ENCODE results near the gene ACSL3. TPM values are rescaled to one million over a fixed set of nuclear protein-coding genes. Genes with fewer than 3 reads are reported as not detected.

Gene ACSL3
- total RNA-seq, 1 donor from 2014 or later = 91.5 TPM

DNA sequence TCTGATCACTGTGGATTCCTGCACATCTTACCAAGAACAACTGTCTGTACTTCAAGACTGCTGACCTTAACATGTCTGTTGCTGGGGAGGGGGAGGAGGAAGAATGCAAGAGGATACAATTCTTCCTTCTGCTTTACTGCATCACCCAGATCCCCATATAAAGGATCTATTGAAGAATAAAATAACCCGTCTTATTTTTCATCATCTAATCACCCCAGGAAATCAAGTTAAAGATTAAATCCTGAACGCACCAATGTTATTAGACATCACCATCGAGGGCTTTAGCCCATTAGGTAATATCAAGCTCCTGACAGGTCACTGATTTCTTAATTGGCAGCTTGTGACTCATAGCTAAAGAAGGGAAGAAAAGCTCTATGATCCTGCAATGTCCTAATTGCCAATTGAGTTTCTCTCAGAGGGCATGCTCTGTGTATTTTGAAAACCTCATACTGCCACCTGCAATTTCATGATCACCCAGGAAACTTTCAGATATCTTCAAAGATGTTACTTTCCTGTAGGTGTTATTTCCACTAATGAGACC is 115.8 kb downstream of the ACSL3 start:
- no peak for DNase-seq
- intact Hi-C loops (cut with DNase I) = no loop called here
- H3K27me3 ChIP-seq = no peaks in the 10 kb centered on the region
- no peaks in the 10 kb centered on the region for H3K36me3 ChIP-seq
- no peak overlapping the region for H3K27ac ChIP-seq
- H3K4me3 ChIP-seq = no peak overlapping the region
- TF ChIP-seq, protein P1, sequence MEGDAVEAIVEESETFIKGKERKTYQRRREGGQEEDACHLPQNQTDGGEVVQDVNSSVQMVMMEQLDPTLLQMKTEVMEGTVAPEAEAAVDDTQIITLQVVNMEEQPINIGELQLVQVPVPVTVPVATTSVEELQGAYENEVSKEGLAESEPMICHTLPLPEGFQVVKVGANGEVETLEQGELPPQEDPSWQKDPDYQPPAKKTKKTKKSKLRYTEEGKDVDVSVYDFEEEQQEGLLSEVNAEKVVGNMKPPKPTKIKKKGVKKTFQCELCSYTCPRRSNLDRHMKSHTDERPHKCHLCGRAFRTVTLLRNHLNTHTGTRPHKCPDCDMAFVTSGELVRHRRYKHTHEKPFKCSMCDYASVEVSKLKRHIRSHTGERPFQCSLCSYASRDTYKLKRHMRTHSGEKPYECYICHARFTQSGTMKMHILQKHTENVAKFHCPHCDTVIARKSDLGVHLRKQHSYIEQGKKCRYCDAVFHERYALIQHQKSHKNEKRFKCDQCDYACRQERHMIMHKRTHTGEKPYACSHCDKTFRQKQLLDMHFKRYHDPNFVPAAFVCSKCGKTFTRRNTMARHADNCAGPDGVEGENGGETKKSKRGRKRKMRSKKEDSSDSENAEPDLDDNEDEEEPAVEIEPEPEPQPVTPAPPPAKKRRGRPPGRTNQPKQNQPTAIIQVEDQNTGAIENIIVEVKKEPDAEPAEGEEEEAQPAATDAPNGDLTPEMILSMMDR (IDR thresholded peaks at IDR 0.05) = no peak
- no peak for ATAC-seq
- no peaks in the 10 kb centered on the region for H3K4me1 ChIP-seq
- no peaks in the 10 kb centered on the region for H3K9me3 ChIP-seq

DNA sequence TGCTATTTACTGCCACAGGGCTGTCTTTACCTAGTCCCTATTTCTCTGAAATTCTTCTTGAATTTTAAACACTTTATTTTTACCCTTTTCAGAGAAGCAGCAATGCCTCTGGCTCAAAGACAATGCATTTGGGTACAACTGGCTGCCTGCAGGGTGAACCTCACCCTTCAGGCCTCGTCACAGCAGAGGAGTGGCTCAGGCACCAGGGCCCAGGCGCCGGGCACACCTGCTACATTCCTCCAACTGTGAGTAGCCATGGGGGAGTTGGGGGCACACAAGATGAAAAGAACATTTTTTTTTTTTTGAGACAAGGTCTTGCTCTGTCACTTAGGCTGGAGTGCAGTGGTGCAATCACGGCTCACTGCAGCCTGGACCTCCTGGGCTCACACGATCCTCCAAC is 116.3 kb downstream of the ACSL3 start:
- H3K9me3 ChIP-seq = no peaks in the 10 kb centered on the region
- intact Hi-C loops (cut with DNase I) = no loop called here
- H3K27me3 ChIP-seq = no peaks in the 10 kb centered on the region
- DNase-seq = no peak
- TF ChIP-seq, protein P1 (IDR thresholded peaks at IDR 0.05) = no peak
- no peaks in the 10 kb centered on the region for H3K36me3 ChIP-seq
- no peak overlapping the region for H3K4me3 ChIP-seq
- H3K4me1 ChIP-seq = peaks cover 3% of the 10 kb centered on the region
- no peak overlapping the region for H3K27ac ChIP-seq
- no peak for ATAC-seq

DNA sequence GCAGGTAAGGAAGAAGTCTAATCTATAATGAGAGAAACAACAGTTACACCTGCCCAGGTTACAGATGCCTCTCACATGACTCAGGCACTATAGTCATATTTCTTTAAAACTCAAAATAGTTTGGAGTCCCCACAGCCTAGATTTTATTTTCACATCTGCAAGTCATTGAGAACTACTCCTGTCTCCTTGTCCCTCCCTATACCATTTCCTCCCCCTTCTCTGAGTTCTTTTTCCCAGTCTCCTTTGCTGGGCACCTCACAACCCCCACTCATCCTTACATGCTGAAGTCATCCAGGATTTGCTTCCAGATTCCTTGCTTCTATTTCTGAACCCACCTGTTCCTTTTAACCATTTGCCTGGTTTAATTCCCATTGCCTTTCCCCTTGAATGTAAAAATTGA is 118.0 kb downstream of the ACSL3 start:
- Histone ChIP-seq H3K27me3 (no peaks in the 10 kb centered on the region), H3K9me3 (no peaks in the 10 kb centered on the region), H3K4me3 (no peak overlapping the region), H3K4me1 (peaks cover 7% of the 10 kb centered on the region), H3K27ac (no peak overlapping the region), H3K36me3 (no peaks in the 10 kb centered on the region)
- DNase-seq = no peak
- no peak for ATAC-seq
- TF ChIP-seq, protein P1 (IDR thresholded peaks at IDR 0.05) = no peak
- intact Hi-C loops (cut with DNase I) = no loop called here

DNA sequence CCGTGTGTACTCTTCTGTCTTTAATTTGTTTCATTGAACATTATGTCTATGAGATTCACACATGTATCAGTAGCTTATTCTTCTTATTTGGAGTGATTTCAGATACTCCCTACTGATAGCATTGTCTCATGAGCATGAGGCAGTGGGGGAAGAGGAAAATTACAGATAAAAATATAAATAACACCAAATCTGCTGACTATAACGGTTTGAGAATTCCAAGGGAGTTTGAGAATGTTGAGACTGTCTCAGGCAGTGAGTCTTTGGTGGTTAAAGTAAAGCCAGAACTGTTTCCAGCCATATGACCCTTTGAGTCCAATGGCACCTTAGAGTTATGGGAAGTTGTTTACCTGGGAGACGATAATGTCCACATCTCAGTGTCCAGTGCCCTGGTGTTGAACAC is 118.6 kb downstream of the ACSL3 start:
- intact Hi-C loops (cut with DNase I) = no loop called here
- no peak overlapping the region for H3K4me3 ChIP-seq
- TF ChIP-seq, protein P1 (IDR thresholded peaks at IDR 0.05) = no peak
- no peaks in the 10 kb centered on the region for H3K36me3 ChIP-seq
- DNase-seq (no peak), ATAC-seq (no peak)
- no peak overlapping the region for H3K27ac ChIP-seq
- peaks cover 7% of the 10 kb centered on the region for H3K4me1 ChIP-seq
- no peaks in the 10 kb centered on the region for H3K27me3 ChIP-seq
- H3K9me3 ChIP-seq = no peaks in the 10 kb centered on the region

DNA sequence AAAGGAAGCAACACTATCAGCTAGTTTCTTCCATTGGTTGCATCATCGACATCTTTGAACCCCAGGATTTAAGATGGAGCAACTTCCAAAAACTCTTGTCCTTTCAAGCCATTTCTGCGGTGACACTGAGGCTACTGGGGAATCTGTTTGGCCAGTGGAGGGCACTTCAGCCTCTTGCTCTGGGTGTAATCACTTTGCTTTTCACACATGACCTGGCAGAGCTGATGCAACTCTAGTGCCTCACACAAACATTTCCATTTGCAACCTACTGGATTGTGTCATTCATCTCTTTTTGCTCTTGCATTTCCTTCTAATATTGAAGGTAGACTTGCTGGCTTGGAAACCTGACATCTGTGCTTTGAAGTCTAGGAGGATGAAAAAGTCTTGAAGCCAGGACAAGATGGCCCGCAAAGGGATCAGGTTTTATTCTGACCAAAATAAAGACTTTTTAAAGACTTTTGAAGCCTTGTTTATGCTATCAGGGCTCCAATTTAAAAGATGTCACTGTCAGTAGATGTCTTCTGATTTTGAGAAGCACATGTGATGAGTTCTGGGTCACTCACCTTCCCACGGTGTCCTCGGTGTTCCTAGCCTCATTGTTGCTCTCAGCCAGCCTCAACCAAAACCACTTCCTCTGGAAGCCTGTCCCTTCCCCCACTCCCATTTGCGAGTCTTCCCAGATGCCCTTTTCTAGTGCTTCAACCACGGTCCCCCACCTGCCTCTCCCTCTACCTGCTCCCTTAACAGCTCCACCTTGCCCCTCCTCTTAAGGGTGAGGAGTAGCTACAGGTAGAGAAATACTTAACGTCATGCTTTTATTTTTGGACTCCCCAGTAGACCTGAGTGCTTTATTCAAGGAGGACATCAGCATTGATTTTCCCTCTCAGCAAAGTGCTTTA is 121.4 kb downstream of the ACSL3 start:
- intact Hi-C loops (cut with DNase I) = no loop called here
- no peaks in the 10 kb centered on the region for H3K27me3 ChIP-seq
- no peaks in the 10 kb centered on the region for H3K9me3 ChIP-seq
- H3K27ac ChIP-seq = no peak overlapping the region
- TF ChIP-seq, protein P1 (IDR thresholded peaks at IDR 0.05) = peak; percentile 42
- H3K4me3 ChIP-seq = no peak overlapping the region
- peaks cover 7% of the 10 kb centered on the region for H3K4me1 ChIP-seq
- H3K36me3 ChIP-seq = no peaks in the 10 kb centered on the region
- ATAC-seq (peak; percentile 85), DNase-seq (no peak)

Measured in upper lobe of right lung (tissue), 1 donor.